Skeletal muscle tissue (tissue), 4 donors: ENCODE data around the gene IGSF11. TPM values are rescaled to one million over a fixed set of nuclear protein-coding genes. Genes with fewer than 3 reads are reported as not detected.

Experiments used
- H3K27ac ChIP-seq: one replicate; pipeline ENCODE4 v1.7.0; 2013; ENCODE audit warnings: mild to moderate bottlenecking, low read depth, low read length, inconsistent platforms
- H3K27me3 ChIP-seq, 3 donors: one replicate each; pipeline ENCODE4 v1.7.0; 2013; ENCODE audit warnings: low read length in 3 of 3; ENCODE audit not compliant: control insufficient read depth in 3 of 3, insufficient read depth in 3 of 3
- H3K36me3 ChIP-seq, 3 donors: one replicate each; pipeline ENCODE4 v1.7.0; 2013; ENCODE audit warnings: low read length in 3 of 3; ENCODE audit not compliant: control insufficient read depth in 3 of 3, insufficient read depth in 3 of 3
- H3K4me1 ChIP-seq, 3 donors: one replicate each; pipeline ENCODE4 v1.7.0; 2013; ENCODE audit warnings: low read length in 3 of 3, mild to moderate bottlenecking in 3 of 3; ENCODE audit not compliant: control insufficient read depth in 3 of 3, insufficient read depth in 3 of 3
- H3K4me3 ChIP-seq, 3 donors: one replicate each; pipeline ENCODE4 v1.7.0; 2013; ENCODE audit warnings: low read length in 3 of 3
- H3K9ac ChIP-seq, 3 donors: one replicate each; pipeline ENCODE4 v1.7.0; 2013; ENCODE audit warnings: low read length in 3 of 3, mild to moderate bottlenecking in 3 of 3, moderate library complexity in 2 of 3, low read depth in 1 of 3
- H3K9me3 ChIP-seq, 3 donors: one replicate each; pipeline ENCODE4 v1.7.0; 2013; ENCODE audit warnings: low read length in 3 of 3; ENCODE audit not compliant: control insufficient read depth in 3 of 3
- total RNA-seq: library from RNA; depleted of rRNA; stranded (reverse); fragments of >200 nt; gene quantifications from one replicate; pipeline ENCODE4 v1.2.3, GENCODE V29; 2014
- donor health status: Osteomylitis.

Gene IGSF11
- total RNA-seq, 1 donor from 2014 or later = 2.6 TPM

- Histone ChIP-seq H3K27ac (no peak overlapping the region), H3K4me3 (no peak overlapping the region), H3K27me3 (no peaks in the 10 kb centered on the region)
Observed at GRCh38 chr3:118991775-118992174, 42.9 kb downstream of the IGSF11 start.

GRCh38 chr3:118990823-118991560 lies 43.7 kb downstream of the IGSF11 start:
- no peaks in the 10 kb centered on the region for H3K27me3 ChIP-seq
- no peak overlapping the region for H3K27ac ChIP-seq
- H3K9ac ChIP-seq = no peak overlapping the region
- peaks cover 2 to 12% (median 12%) of the 10 kb centered on the region in 3 donors for H3K4me1 ChIP-seq
- H3K4me3 ChIP-seq = no peak overlapping the region
- H3K36me3 ChIP-seq = no peaks in the 10 kb centered on the region
- no peaks in the 10 kb centered on the region for H3K9me3 ChIP-seq

More at GRCh38 chr3:118991775-118992174, 42.9 kb downstream of the IGSF11 start:
- Histone ChIP-seq H3K4me1 (peaks cover 0 to 10% (median 7%) of the 10 kb centered on the region in 3 donors), H3K36me3 (no peaks in the 10 kb centered on the region), H3K9me3 (no peaks in the 10 kb centered on the region), H3K9ac (no peak overlapping the region)

- no peak overlapping the region for H3K27ac ChIP-seq
- H3K27me3 ChIP-seq = no peaks in the 10 kb centered on the region
- H3K9me3 ChIP-seq = no peaks in the 10 kb centered on the region
- H3K4me3 ChIP-seq = no peak overlapping the region
- peaks cover 4 to 19% (median 14%) of the 10 kb centered on the region in 3 donors for H3K4me1 ChIP-seq
- H3K36me3 ChIP-seq = no peaks in the 10 kb centered on the region
- H3K9ac ChIP-seq = no peak overlapping the region
Observed at GRCh38 chr3:118988198-118989130, 46.2 kb downstream of the IGSF11 start.

GRCh38 chr3:118987477-118987876 lies 47.2 kb downstream of the IGSF11 start:
- H3K27me3 ChIP-seq = no peaks in the 10 kb centered on the region
- H3K9me3 ChIP-seq = no peaks in the 10 kb centered on the region
- H3K27ac ChIP-seq = no peak overlapping the region
- H3K36me3 ChIP-seq = no peaks in the 10 kb centered on the region
- peaks cover 4 to 19% (median 14%) of the 10 kb centered on the region in 3 donors for H3K4me1 ChIP-seq
- H3K9ac ChIP-seq = no peak overlapping the region
- H3K4me3 ChIP-seq = no peak overlapping the region

- no peak overlapping the region for H3K27ac ChIP-seq
- no peaks in the 10 kb centered on the region for H3K36me3 ChIP-seq
- peaks cover 4 to 19% (median 14%) of the 10 kb centered on the region in 3 donors for H3K4me1 ChIP-seq
- no peak overlapping the region for H3K9ac ChIP-seq
- no peaks in the 10 kb centered on the region for H3K9me3 ChIP-seq
- no peak overlapping the region for H3K4me3 ChIP-seq
- H3K27me3 ChIP-seq = no peaks in the 10 kb centered on the region
Observed at GRCh38 chr3:118986734-118987133, 47.9 kb downstream of the IGSF11 start.

- peaks cover 4 to 19% (median 14%) of the 10 kb centered on the region in 3 donors for H3K4me1 ChIP-seq
- H3K27me3 ChIP-seq = no peaks in the 10 kb centered on the region
- H3K4me3 ChIP-seq = no peak overlapping the region
- no peak overlapping the region for H3K9ac ChIP-seq
- H3K36me3 ChIP-seq = no peaks in the 10 kb centered on the region
- H3K9me3 ChIP-seq = no peaks in the 10 kb centered on the region
- no peak overlapping the region for H3K27ac ChIP-seq
Observed at GRCh38 chr3:118984699-118985098, 49.9 kb downstream of the IGSF11 start.

- Histone ChIP-seq H3K9ac (no peak overlapping the region), H3K36me3 (no peaks in the 10 kb centered on the region), H3K27ac (no peak overlapping the region), H3K4me1 (peaks cover 4 to 14% (median 4%) of the 10 kb centered on the region in 3 donors), H3K9me3 (no peaks in the 10 kb centered on the region), H3K4me3 (no peak overlapping the region), H3K27me3 (no peaks in the 10 kb centered on the region)
Observed at GRCh38 chr3:118981494-118982134, 53.0 kb downstream of the IGSF11 start.

GRCh38 chr3:118980832-118981231 lies 53.8 kb downstream of the IGSF11 start:
- Histone ChIP-seq H3K9ac (no peak overlapping the region), H3K9me3 (no peaks in the 10 kb centered on the region), H3K27ac (no peak overlapping the region), H3K4me1 (peaks cover under 1 to 9% (median 2%) of the 10 kb centered on the region in 3 donors), H3K4me3 (no peak overlapping the region), H3K27me3 (no peaks in the 10 kb centered on the region), H3K36me3 (no peaks in the 10 kb centered on the region)

GRCh38 chr3:118978393-118978758 lies 56.3 kb downstream of the IGSF11 start:
- no peaks in the 10 kb centered on the region for H3K27me3 ChIP-seq
- H3K9ac ChIP-seq = no peak overlapping the region
- peaks cover 0 to 3% (median 0%) of the 10 kb centered on the region in 3 donors for H3K4me1 ChIP-seq
- no peaks in the 10 kb centered on the region for H3K36me3 ChIP-seq
- no peak overlapping the region for H3K27ac ChIP-seq
- no peaks in the 10 kb centered on the region for H3K9me3 ChIP-seq
- H3K4me3 ChIP-seq = no peak overlapping the region
